Measurements from ENCODE around the gene SOX14.
A peak's percentile ranks its signal among the peaks of the same experiment; 100 is the strongest.

DNA sequence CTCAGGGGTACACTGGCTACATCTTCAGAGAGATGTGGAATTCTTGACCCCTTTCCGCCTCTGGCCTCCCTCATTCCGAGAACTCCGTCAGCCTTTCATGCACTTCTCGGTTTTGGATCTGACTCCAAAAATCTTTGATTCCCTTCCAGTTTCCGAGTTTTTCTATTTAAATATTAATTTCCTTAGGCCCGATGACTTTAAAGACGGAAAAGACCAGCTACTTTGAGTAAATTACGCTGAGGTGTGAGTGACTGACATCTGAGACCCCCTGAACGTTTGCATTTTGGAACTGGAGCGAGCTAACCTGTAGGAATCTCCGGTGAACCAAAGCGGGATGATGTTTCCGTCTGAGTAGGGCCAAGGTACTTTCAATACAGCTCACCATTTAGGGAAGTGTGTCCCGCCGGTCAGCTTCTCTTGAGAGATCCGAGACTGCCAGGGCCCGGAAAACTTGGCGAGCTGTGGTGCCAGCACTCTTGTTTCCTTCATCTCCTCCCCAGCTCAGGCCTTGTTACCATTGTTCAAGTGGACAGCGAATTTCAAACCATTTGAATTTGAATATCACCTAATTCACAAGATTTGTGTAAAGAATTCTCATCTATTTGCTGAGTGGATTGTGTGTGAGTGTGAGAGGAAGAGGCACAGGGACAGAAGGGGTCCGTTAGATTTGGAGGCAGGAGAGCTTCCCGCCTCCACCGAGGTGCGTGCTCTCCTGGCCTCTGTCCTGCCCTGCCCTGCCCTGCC is 5.4 kb downstream of the SOX14 start:
- TF ChIP-seq EZH2 (IDR thresholded peaks at IDR 0.05) (peak; percentile 1), POLR2AphosphoS5 (IDR thresholded peaks at IDR 0.05; ENCODE audit: borderline replicate concordance, low read depth, low read length) (no peak), FOXP2 (optimal IDR thresholded peaks at IDR 0.05; ENCODE audit: control extremely low read depth, extremely low read length, insufficient read depth) (no peak)
